GM13976 (cell line): Measurements from ENCODE around the gene ATP6V0C.

ENCODE experiments used
- DNase-seq: peaks from one replicate; pipeline ENCODE4 v3.0.0; 2012; ENCODE audit warnings: low spot score
- in situ Hi-C: fragments of 300-500 bp; cut with MboI; formaldehyde crosslinking; loops from one replicate; pipeline ENCODE4 v1.12.0; 2022; ENCODE audit warnings: low sequenced_read_pairs, mixed read lengths, inconsistent platforms; ENCODE audit not compliant: unreplicated experiment
- TF ChIP-seq, protein P1 (sequence below): IDR thresholded peaks from 2 replicates; pipeline ENCODE4 v1.5.1; 2012; ENCODE audit warnings: borderline replicate concordance, mild to moderate bottlenecking; ENCODE audit not compliant: insufficient read depth; ENCODE audit errors: extremely low read depth, missing control alignments, control extremely low read depth

ATP6V0C gene

DNA sequence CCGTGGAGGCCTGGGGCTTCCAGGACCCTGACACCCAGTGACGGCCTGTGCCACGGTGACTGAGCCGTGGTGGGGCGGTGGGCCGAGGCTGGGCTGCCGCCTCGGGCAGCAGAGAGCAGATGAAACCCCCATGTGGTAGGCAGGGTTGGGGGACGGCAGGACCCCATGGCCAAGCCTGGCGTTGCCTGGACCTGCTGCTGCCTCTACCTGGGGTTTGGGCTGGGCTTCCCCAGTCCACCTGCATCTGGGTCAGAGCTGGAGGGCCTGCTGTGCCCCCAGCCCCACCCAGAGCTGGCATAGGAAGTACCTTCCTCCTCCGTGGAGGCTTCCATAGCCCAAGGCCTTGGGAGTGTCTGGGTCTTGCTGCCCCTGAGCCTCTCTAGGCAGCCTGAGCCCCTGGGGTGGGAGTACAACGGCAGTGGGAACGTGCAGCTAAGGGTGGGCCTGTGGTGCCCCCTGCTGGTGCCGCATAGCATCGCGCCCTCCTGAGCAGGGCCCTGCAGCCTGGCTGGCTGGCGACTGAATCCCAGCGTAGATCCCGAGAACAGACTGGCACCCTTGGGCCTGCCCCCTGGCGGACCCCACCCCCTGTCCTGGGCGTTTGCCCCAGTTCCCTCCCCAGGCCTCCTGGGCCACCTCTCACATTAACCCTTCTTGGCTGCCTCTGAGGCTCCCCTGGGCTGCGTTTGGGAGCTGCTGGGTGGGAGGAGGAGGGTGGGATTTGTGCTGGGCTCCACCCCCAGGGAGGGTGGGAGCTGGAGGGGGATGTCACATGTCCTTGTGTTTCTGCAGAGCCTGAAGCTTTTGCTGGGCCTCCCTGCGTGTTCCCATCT, 12.6 kb upstream of the ATP6V0C start:
- peak; percentile 92 for DNase-seq
- TF ChIP-seq, protein P1, sequence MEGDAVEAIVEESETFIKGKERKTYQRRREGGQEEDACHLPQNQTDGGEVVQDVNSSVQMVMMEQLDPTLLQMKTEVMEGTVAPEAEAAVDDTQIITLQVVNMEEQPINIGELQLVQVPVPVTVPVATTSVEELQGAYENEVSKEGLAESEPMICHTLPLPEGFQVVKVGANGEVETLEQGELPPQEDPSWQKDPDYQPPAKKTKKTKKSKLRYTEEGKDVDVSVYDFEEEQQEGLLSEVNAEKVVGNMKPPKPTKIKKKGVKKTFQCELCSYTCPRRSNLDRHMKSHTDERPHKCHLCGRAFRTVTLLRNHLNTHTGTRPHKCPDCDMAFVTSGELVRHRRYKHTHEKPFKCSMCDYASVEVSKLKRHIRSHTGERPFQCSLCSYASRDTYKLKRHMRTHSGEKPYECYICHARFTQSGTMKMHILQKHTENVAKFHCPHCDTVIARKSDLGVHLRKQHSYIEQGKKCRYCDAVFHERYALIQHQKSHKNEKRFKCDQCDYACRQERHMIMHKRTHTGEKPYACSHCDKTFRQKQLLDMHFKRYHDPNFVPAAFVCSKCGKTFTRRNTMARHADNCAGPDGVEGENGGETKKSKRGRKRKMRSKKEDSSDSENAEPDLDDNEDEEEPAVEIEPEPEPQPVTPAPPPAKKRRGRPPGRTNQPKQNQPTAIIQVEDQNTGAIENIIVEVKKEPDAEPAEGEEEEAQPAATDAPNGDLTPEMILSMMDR = peak; percentile 99
- in situ Hi-C loops = no loop called here

- in situ Hi-C loops = no loop called here
- TF ChIP-seq, protein P1 = no peak
- no peak for DNase-seq
Measured at GRCh38 chr16:2501946-2502895, 11.5 kb upstream of the ATP6V0C start.

DNA sequence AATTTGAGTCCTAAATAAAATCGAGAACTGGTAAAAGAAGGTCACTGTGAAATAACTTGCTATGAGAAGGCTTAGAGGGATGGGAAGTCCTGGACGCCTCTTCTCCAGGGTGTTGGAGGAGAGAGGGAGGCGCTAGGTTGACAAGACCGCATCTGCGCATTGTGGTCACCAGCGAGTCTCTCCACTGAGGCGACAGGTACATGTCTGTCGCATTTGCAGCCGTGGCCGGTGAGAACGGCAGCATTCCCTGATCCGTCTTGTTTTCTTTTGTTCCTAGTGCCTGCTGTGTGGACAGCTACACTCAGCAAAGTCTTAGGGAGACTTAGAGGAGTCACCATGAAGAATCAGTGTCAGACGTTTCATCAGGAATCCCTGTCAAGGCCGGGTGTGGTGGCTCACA, 8.1 kb upstream of the ATP6V0C start:
- in situ Hi-C loops = no loop called here
- TF ChIP-seq, protein P1 = no peak
- no peak for DNase-seq

DNA sequence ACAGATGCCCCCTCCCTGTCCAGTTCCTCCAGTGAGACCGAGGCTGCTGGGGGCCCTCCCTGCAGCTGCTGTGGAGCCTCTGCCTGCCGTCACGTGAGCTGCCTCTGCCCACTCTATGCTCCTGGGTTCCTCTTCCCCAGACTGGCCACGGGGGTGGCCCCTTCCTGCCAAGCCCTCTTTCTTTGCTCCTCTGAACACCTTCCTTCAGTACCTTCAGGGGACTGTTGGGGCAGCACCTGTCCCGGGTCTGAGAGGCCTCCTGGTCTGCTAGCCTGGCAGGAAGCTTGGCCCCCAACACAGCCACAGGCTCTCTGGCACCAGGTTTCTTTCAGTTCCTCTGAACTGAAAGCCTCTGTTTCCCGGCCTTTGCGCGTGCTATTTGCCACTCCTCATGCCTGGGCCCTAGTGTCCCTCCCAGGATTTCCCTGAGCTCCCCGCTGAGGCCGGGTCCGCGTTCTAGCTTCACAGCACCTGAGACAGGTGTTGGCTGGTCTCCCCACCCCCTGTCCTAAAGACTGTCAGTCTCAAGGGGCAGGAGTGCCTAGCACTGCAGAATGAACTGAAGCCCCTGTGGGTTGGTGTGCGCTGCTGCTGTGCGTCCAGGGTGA, 6.6 kb upstream of the ATP6V0C start:
- TF ChIP-seq, protein P1 = no peak
- peak; percentile 79 for DNase-seq
- in situ Hi-C loops = no loop called here

GRCh38 chr16:2507665-2508064, 6.1 kb upstream of the ATP6V0C start:
- in situ Hi-C loops = no loop called here
- TF ChIP-seq, protein P1 = no peak
- no peak for DNase-seq

GRCh38 chr16:2508722-2509400, 4.9 kb upstream of the ATP6V0C start:
- no peak for DNase-seq
- in situ Hi-C loops = no loop called here

More at GRCh38 chr16:2508722-2509400, 4.9 kb upstream of the ATP6V0C start:
- TF ChIP-seq, protein P1 = no peak
